Measurements from ENCODE around the gene LARGE1.

DNA sequence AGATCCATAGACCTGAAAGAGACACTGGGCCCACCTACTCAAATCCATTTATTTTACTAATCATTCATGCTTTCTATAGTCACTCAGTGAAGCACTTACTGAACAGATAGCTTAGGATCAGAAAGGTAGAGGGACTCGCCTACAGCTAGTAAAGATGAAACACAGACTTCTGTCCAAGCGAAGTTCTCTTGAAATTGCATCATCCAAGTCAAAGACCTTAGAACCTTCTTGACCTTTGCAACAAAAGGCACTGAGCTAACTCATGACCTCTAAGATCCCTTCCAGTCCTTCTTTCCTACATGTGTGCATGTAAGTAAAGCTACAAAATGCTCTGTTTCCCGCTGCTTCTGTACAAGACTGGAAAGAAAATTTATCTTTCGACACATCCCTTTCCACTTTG lies 377.6 kb downstream of the LARGE1 start:
- no peak for TF ChIP-seq TAF1 (IDR thresholded peaks at IDR 0.05; ENCODE audit: low read depth, low read length)
- TF ChIP-seq PAX5 (IDR thresholded peaks at IDR 0.05; ENCODE audit: insufficient read depth, low read length, severe bottlenecking): no peak
- no peak for TF ChIP-seq POLR2AphosphoS5 (IDR thresholded peaks at IDR 0.05; ENCODE audit: low read depth, low read length)
